Mononuclear cell (primary cell): ENCODE data around the gene EVA1C. TPM values are rescaled to one million over a fixed set of nuclear protein-coding genes. Genes with fewer than 3 reads are reported as not detected.

Experiments
- H3K27me3 ChIP-seq: 2 replicates; pipeline ENCODE4 v1.6.0; 2011; ENCODE audit warnings: low read length, control low read depth; ENCODE audit not compliant: insufficient read depth
- H3K4me1 ChIP-seq: 2 replicates; pipeline ENCODE4 v1.5.1; 2011; ENCODE audit warnings: mild to moderate bottlenecking, low read length, control low read depth; ENCODE audit not compliant: insufficient read depth
- H3K4me3 ChIP-seq: 2 replicates; pipeline ENCODE4 v1.5.1; 2011; ENCODE audit warnings: mild to moderate bottlenecking, low read length, moderate library complexity
- H3K9me3 ChIP-seq: 2 replicates; pipeline ENCODE4 v1.5.1; 2011; ENCODE audit warnings: low read depth, mild to moderate bottlenecking, control low read depth, low read length
- total RNA-seq: library from RNA; depleted of rRNA; stranded (reverse); fragments of >200 nt; gene quantifications from one replicate; pipeline ENCODE4 v1.2.3, GENCODE V29; 2012

Gene EVA1C
- total RNA-seq, 1 donor = 4.9 TPM

GRCh38 chr21:32410916-32411315 lies 1.6 kb upstream of the EVA1C start:
- H3K4me1 ChIP-seq = peaks cover 26% of the 10 kb centered on the region
- H3K4me3 ChIP-seq = no peak overlapping the region
- H3K27me3 ChIP-seq = no peaks in the 10 kb centered on the region
- no peaks in the 10 kb centered on the region for H3K9me3 ChIP-seq

GRCh38 chr21:32411350-32412161 lies 950 bp upstream of the EVA1C start:
- H3K9me3 ChIP-seq = no peaks in the 10 kb centered on the region
- H3K4me1 ChIP-seq = peaks cover 26% of the 10 kb centered on the region
- peak overlapping the region; percentile 59 for H3K4me3 ChIP-seq
- no peaks in the 10 kb centered on the region for H3K27me3 ChIP-seq

- H3K27me3 ChIP-seq = no peaks in the 10 kb centered on the region
Measured at GRCh38 chr21:32413015-32413504, 554 bp downstream of the EVA1C start.

GRCh38 chr21:32413697-32414578 lies 1.4 kb downstream of the EVA1C start:
- H3K9me3 ChIP-seq = no peaks in the 10 kb centered on the region
- no peak overlapping the region for H3K4me3 ChIP-seq
- no peaks in the 10 kb centered on the region for H3K27me3 ChIP-seq
- peaks cover 21% of the 10 kb centered on the region for H3K4me1 ChIP-seq

More at GRCh38 chr21:32413015-32413504, 554 bp downstream of the EVA1C start:
- Histone ChIP-seq H3K9me3 (no peaks in the 10 kb centered on the region), H3K4me1 (peaks cover 25% of the 10 kb centered on the region), H3K4me3 (peak overlapping the region; percentile 59)

GRCh38 chr21:32414579-32415358 lies 2.3 kb downstream of the EVA1C start:
- Histone ChIP-seq H3K4me3 (no peak overlapping the region), H3K27me3 (no peaks in the 10 kb centered on the region), H3K9me3 (no peaks in the 10 kb centered on the region), H3K4me1 (peaks cover 21% of the 10 kb centered on the region)

- Histone ChIP-seq H3K27me3 (no peaks in the 10 kb centered on the region), H3K4me3 (no peak overlapping the region), H3K4me1 (peaks cover 21% of the 10 kb centered on the region), H3K9me3 (no peaks in the 10 kb centered on the region)
Measured at GRCh38 chr21:32415451-32416398, 3.2 kb downstream of the EVA1C start.

- Histone ChIP-seq H3K9me3 (no peaks in the 10 kb centered on the region), H3K27me3 (no peaks in the 10 kb centered on the region)
Measured at GRCh38 chr21:32418146-32418545, 5.6 kb downstream of the EVA1C start.

GRCh38 chr21:32422064-32422463 lies 9.6 kb downstream of the EVA1C start:
- H3K27me3 ChIP-seq = no peaks in the 10 kb centered on the region
- no peaks in the 10 kb centered on the region for H3K4me1 ChIP-seq
- no peaks in the 10 kb centered on the region for H3K9me3 ChIP-seq
- H3K4me3 ChIP-seq = no peak overlapping the region

More at GRCh38 chr21:32418146-32418545, 5.6 kb downstream of the EVA1C start:
- Histone ChIP-seq H3K4me1 (peaks cover 7% of the 10 kb centered on the region), H3K4me3 (no peak overlapping the region)

GRCh38 chr21:32423320-32424190 lies 11.0 kb downstream of the EVA1C start:
- Histone ChIP-seq H3K4me3 (no peak overlapping the region), H3K9me3 (no peaks in the 10 kb centered on the region), H3K4me1 (no peaks in the 10 kb centered on the region), H3K27me3 (no peaks in the 10 kb centered on the region)

GRCh38 chr21:32424191-32424535 lies 11.7 kb downstream of the EVA1C start:
- Histone ChIP-seq H3K4me1 (no peaks in the 10 kb centered on the region), H3K27me3 (no peaks in the 10 kb centered on the region), H3K4me3 (no peak overlapping the region), H3K9me3 (no peaks in the 10 kb centered on the region)

GRCh38 chr21:32424674-32425073 lies 12.2 kb downstream of the EVA1C start:
- Histone ChIP-seq H3K4me3 (no peak overlapping the region), H3K27me3 (no peaks in the 10 kb centered on the region), H3K4me1 (no peaks in the 10 kb centered on the region), H3K9me3 (no peaks in the 10 kb centered on the region)

- Histone ChIP-seq H3K27me3 (no peaks in the 10 kb centered on the region), H3K4me1 (no peaks in the 10 kb centered on the region), H3K9me3 (no peaks in the 10 kb centered on the region), H3K4me3 (no peak overlapping the region)
Measured at GRCh38 chr21:32425628-32426027, 13.1 kb downstream of the EVA1C start.

GRCh38 chr21:32426066-32426465 lies 13.6 kb downstream of the EVA1C start:
- H3K4me1 ChIP-seq = no peaks in the 10 kb centered on the region
- no peaks in the 10 kb centered on the region for H3K9me3 ChIP-seq
- no peaks in the 10 kb centered on the region for H3K27me3 ChIP-seq
- no peak overlapping the region for H3K4me3 ChIP-seq
